CMK (cell line): ENCODE data around the gene PDE4A.

Experiments used
- DNase-seq: peaks from one replicate; pipeline ENCODE4 v3.0.0-alpha.2; 2010; ENCODE audit warnings: low read depth

The PDE4A gene

DNA sequence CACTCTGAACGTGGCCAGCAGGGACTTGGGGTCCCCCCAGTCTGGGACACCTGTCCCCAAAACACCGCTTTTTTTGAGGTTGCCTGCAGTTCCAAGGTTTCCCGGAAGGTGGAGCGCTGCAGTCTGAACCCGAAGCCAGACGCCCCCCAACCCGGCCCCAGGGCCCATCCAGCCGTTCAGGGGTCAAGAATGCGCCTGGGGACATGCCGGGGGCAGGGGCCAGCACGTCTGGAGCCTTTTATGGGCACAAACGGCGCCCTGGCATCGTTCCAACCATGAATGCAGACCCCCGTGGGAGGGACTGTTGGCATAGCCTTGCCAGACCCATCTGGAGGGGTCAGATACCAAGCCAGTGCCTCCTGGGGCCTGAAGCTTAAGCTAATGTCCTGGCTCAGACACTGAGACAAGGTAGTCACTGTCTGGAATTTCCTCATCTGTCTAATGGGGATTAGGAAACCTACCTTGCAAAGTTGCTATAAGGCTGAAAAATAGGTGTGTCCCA, 90.0 kb downstream of the PDE4A start:
- DNase-seq, result no peak

DNA sequence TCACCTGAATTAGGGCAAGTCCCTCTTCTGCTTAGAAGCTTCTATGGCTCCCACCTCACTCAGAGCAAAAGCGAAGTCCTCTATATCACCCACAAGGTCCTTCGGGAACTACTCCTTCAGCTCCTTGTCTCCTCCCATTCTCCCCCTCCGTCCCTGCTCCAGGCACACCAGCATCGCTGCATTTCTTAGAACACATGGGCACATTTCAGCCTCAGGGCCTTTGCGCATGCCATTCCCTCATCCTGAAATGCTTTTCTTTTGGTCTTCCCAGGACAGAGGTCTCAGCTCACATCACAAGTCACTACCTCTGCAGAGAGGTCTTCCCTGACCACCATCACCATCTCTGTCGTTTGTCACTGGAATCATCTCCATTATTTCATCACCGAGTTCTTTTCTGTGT, 92.9 kb downstream of the PDE4A start:
- no peak for DNase-seq

DNA sequence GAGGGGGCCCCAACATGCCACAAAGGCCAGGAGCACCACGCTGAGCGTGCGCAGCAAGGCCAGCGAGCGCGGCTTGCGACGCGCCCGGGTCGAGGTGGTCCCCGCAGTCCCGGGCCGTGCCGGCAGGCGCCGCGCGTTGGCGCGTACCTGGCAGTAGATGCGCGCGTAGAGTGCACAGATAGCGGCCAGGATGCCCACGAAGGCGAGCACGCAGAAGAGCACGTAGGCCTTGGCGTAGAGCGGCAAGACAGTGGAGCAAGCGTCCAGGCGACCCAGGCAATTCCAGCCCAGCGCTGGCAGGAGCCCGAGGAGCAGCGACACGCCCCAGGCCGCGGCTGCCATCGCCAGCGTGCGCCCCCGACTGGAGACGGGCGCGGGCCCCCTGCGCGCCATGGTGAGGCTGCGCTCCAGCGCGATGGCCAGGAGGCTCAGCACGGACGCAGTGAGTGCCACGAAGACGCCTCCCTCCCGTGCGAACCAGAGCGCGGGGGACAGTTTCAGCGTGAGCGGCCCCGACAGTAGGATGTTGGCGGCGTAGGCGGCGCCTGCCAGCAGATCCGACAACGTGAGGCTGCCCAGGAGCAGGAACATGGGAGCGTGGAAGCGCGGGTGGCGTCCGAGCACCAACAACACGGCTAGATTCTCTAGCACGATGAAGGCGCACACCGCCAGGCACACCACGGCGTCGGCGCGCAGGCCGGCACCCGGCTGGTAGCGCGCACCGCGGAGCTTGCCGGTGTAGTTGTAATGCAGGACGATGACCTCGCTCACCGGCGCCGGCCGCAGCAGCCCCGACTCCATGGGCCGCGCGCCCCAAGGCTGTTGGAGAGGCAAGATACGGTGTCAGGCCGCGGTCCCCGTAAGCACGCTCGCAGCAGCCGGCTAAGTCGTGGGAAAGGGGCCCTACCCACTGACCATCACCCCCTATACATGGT, 94.1 kb downstream of the PDE4A start:
- no peak for DNase-seq

DNA sequence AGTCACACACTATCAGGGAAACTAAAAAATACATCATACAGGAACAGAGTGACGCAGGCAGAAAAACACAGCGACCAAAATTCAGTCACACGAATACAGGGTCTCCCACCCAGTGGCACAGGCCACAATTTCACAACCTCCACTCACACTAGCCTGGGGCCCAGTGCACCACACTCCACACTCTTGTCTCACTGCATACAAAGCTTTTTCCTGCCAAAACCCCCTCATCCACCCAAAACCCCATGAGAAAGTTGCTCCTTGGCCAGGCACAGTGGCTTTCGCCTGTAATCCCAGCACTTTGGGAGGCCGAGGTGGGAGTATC, 95.7 kb downstream of the PDE4A start:
- no peak for DNase-seq

DNA sequence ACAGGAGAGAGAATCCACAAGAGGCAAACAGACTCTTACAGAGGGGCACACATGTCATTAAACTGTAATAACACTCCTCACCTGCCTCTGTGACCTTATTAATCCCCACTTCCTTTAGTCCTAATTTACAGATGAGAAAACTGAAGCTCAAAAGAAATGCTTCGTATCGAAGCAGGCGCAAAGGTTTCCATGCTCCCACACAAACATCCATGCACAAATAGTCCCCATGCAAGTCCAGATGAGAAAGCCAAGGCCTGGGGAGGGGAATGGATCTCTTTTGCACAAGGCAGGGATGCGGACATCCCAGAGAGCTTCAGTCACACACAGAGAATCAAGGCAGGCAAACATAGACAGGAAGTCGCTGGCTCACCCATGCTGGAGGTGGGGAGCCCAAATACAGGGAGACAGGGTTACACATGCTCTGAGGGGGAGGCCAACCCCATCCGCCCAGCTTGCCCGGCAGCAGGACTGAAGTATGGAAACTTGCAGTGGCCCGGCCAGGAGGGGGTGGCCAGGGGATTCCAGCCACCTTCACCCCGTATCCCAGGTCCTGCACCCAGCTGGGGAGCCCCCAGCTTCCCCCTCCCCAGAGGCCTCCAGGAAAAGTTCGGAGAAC, 96.4 kb downstream of the PDE4A start:
- no peak for DNase-seq

DNA sequence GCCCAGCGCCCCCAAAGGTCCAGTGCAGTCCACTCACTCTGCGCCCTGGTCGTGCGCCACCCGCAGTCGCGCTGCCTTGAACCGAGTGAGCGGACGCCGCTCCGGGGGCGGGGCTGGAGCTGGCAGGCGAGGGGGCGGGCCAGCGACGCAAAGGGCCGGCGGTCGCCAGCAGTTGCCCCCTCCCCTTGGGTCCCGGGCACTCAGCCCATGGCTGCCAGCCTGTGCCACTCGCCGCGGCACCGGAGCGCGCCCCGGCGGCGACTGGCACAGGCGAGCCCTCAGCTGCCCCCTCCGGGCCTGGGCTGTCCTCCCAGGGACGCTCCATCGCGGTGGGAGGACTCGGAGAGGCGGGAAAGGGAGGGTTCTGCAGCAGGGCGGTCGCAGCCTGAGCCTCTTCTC, 97.0 kb downstream of the PDE4A start, which contains the start of gene S1PR5:
Gene S1PR5 (minus strand): TSS at position 87 of the 399 bp plus-strand sequence. CDS start 2,436 bp downstream, outside the sequence.
- no peak for DNase-seq

DNA sequence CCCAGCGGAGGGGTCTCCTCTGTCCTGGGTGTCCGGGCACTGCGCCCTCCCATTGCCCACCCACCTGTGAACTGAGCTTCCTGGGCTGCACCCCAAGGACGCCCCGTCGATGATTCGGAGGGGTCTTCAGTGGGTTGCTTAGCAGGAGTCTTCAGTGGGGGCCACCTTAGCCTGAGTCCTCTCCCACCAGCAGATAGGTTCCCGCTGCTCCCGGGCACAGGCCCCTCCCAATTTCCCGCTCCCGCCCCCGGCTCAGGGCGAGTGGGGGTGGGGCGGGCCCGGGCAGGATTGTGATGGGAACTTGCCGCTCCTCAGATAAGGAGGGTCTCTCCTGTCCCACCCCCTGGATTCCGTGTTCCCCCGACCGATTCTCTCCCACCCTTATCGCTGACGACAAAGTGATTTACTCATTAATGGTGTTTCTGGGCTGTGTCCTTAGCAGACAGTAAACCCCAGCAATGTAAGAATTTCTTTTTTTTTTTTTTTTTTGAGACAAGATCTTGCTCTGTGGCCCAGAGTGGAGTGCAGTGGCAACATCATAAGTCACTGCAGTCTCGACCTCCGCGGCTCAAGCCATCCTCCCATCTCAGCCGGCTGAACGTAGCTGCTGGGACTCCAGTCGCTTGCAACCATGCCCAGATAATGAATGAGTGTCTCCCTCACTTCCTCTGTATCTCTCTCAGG, 97.6 kb downstream of the PDE4A start:
- no peak for DNase-seq

DNA sequence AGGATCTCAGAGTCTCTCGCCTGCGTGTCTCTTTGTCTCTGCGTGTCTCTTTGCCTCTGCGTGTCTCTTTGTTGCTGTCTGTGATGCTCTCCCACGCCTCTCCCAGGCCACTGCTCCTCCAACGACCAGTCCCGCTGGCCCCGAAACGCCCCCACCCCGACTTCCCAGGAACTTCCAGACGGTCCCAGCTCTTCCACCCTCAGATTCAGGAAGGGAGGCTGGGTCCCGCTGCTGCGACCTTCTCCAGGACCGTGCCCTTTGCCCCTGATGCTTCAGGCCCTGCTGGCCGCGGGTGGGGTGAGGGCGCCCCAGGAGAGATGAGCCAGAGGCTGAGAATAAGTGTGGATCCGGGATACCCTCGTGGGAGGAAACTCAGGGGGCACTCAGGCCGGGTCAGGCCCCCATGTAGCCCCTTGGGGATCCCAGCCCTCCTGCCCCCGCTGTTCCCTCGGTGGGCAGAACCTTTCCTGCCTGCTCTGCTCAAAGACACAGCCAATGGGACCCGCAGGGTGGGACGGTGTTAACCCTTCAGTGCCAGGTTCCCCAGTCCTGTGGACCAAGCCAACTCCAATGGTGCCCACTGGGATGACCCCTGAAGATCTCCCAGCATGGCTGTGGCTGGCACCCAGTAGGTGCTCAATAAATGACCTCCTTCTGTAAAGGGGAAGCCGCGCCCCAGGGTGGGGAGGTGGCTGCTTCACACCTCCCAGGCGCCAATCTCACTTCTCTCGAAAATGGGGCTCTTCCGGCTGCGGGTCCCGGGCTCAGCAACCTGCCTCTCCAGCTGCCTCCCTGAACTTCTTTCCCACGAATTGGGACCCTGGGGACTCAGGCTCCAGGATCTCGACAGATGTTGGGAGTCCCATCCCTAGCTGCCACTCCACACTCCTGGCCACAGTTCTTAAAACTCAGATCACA, 98.4 kb downstream of the PDE4A start:
- no peak for DNase-seq
